Measurements from ENCODE around the gene STX3.

DNA sequence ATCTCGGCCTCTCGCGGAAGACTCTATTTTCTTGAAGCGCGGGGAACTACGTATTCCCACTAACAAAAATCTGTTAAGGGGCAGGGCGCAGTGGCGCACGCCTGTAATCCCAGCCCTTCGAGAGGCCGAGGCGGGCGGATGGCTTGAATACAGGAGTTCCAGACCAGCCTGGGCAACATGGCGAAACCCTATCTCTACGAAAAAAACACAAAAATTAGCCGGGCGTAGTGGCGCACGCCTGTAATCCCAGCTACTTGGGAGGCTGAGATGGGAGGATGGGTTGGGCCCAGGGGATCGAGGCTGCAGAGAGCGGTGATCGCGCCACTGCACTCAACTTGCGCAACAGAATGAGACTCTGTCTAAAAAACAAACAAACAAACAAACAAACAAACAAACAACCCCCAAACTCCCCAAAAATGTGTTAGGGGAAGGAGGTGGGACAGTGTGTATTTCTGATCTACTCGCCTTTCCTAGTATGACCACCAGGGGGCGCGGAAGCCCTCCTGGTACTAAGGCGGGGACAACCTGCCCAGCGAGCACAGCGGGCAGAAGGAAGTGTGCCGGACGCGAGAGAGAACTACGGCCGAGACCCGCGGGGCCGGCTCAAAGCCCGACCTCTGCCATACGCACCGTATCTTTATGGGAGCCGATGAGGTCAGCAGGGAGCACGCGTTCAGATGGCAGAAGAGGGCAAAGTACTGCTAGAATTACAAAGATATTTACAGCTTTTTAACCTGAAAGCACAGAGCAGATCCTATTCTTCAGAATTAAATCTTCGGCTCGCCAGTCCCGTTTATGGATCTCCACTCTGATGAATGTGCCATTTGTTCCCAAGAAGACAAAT is 1.3 kb upstream of the STX3 start:
- TF ChIP-seq REST (IDR thresholded peaks at IDR 0.05; ENCODE audit: insufficient replicate concordance, low read depth) (no peak), CTCF (IDR thresholded peaks at IDR 0.05; ENCODE audit: insufficient read depth, low read length) (peak; percentile 65), POLR2AphosphoS5 (IDR thresholded peaks at IDR 0.05; ENCODE audit: low read depth) (no peak), SPI1 (IDR thresholded peaks at IDR 0.05; ENCODE audit: borderline replicate concordance, low read depth) (peak; percentile 20; the same call in 1 of the 2 replicates)

Measured in HL-60 (cell line).